Measurements from ENCODE around the gene ADARB1. TPM values are rescaled to one million over a fixed set of nuclear protein-coding genes. Genes with fewer than 3 reads are reported as not detected.

Gene ADARB1
- polyA plus RNA-seq, 3 donors, result 0.40 to 2.6 (median 1.0) TPM

DNA sequence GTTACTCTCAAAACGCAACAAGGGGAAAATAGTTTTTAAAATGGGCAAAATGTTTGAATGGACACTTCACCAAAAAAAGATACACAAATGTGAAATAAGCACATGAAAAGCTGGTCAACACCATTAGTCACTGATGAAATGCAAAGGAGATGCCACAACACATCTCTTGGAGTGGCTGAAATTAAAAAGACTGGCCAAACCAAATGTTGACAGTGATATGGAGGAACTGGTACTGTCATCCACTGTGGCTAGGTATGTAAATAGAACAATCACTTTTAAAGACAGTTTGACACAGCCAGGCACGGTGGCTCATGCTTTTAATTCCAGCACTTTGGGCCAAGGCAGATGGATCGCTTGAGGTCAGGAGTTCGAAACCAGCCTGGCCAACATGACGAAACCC lies 122.2 kb downstream of the ADARB1 start:
- Mint-ChIP-seq H3K27ac (peak overlapping the region in 1 of 7 donors; percentile 66), H3K27me3 (ENCODE audit: low read depth in 3 of 3) (peaks cover 0 to 6% (median 0%) of the 10 kb centered on the region in 3 donors), H3K9me3 (no peaks in the 10 kb centered on the region), H3K4me3 (no peak overlapping the region), H3K4me1 (peaks cover 11% of the 10 kb centered on the region), H3K36me3 (peaks cover 3 to 10% of the 10 kb centered on the region in 2 donors)
- no peaks in the 10 kb centered on the region for H3K36me3 ChIP-seq (replicated peaks in 1 of 2; ENCODE audit: control insufficient read depth in 1 of 2, insufficient read depth in 2 of 2, low read length in 2 of 2)
- no peak overlapping the region for H3K4me3 ChIP-seq (replicated peaks in 1 of 3; ENCODE audit: low read depth in 2 of 3, low read length in 3 of 3)
- no peaks in the 10 kb centered on the region for H3K9me3 ChIP-seq (replicated peaks in 1 of 2; ENCODE audit: control insufficient read depth in 1 of 2, insufficient read depth in 1 of 2, low read length in 2 of 2)
- no peak for DNase-seq
- no peaks in the 10 kb centered on the region for H3K79me2 ChIP-seq (ENCODE audit: insufficient read depth, low read length)
- 95% methylated on average over 4 of the region's 5 CpGs for WGBS (ENCODE audit: insufficient coverage)
- H3K4me1 ChIP-seq (ENCODE audit: control insufficient read depth in 1 of 2, insufficient read depth in 2 of 2, low read length in 2 of 2), result peaks cover 2 to 9% of the 10 kb centered on the region in 2 donors
- no peak overlapping the region for H3K9ac ChIP-seq (ENCODE audit: insufficient read depth, low read length, poor library complexity, severe bottlenecking)
- no peaks in the 10 kb centered on the region for H4K20me1 ChIP-seq (ENCODE audit: insufficient read depth, low read length)
- no peak overlapping the region for H3K27ac ChIP-seq (ENCODE audit: low read depth in 1 of 2, low read length in 2 of 2)
- no peak overlapping the region for H2AFZ ChIP-seq (ENCODE audit: insufficient read depth, low read depth, low read length, poor library complexity, severe bottlenecking)
- H3K4me2 ChIP-seq (replicated peaks; ENCODE audit: extremely low read depth, low read length, poor library complexity, severe bottlenecking), result no peak overlapping the region
- TF ChIP-seq, protein P1, sequence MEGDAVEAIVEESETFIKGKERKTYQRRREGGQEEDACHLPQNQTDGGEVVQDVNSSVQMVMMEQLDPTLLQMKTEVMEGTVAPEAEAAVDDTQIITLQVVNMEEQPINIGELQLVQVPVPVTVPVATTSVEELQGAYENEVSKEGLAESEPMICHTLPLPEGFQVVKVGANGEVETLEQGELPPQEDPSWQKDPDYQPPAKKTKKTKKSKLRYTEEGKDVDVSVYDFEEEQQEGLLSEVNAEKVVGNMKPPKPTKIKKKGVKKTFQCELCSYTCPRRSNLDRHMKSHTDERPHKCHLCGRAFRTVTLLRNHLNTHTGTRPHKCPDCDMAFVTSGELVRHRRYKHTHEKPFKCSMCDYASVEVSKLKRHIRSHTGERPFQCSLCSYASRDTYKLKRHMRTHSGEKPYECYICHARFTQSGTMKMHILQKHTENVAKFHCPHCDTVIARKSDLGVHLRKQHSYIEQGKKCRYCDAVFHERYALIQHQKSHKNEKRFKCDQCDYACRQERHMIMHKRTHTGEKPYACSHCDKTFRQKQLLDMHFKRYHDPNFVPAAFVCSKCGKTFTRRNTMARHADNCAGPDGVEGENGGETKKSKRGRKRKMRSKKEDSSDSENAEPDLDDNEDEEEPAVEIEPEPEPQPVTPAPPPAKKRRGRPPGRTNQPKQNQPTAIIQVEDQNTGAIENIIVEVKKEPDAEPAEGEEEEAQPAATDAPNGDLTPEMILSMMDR (IDR thresholded peaks at IDR 0.05), result no peak
- intact Hi-C loops (cut with micrococcal nuclease), result no loop called here
- H3K27me3 ChIP-seq (ENCODE audit: control insufficient read depth in 2 of 2, insufficient read depth in 2 of 2, low read length in 2 of 2), result no peaks in the 10 kb centered on the region

- Histone ChIP-seq H3K4me2 (replicated peaks; ENCODE audit: extremely low read depth, low read length, poor library complexity, severe bottlenecking) (no peak overlapping the region), H3K27me3 (ENCODE audit: control insufficient read depth in 2 of 2, insufficient read depth in 2 of 2, low read length in 2 of 2) (no peaks in the 10 kb centered on the region), H3K79me2 (ENCODE audit: insufficient read depth, low read length) (no peaks in the 10 kb centered on the region), H3K9ac (ENCODE audit: insufficient read depth, low read length, poor library complexity, severe bottlenecking) (no peak overlapping the region), H3K9me3 (replicated peaks in 1 of 2; ENCODE audit: control insufficient read depth in 1 of 2, insufficient read depth in 1 of 2, low read length in 2 of 2) (no peaks in the 10 kb centered on the region), H3K36me3 (replicated peaks in 1 of 2; ENCODE audit: control insufficient read depth in 1 of 2, insufficient read depth in 2 of 2, low read length in 2 of 2) (no peaks in the 10 kb centered on the region), H3K27ac (ENCODE audit: low read depth in 1 of 2, low read length in 2 of 2) (no peak overlapping the region), H2AFZ (ENCODE audit: insufficient read depth, low read depth, low read length, poor library complexity, severe bottlenecking) (no peak overlapping the region), H3K4me1 (ENCODE audit: control insufficient read depth in 1 of 2, insufficient read depth in 2 of 2, low read length in 2 of 2) (peaks cover 2 to 9% of the 10 kb centered on the region in 2 donors), H4K20me1 (ENCODE audit: insufficient read depth, low read length) (no peaks in the 10 kb centered on the region), H3K4me3 (replicated peaks in 1 of 3; ENCODE audit: low read depth in 2 of 3, low read length in 3 of 3) (no peak overlapping the region)
- intact Hi-C loops (cut with micrococcal nuclease), result no loop called here
- peaks cover 9% of the 10 kb centered on the region in 2 donors for H3K36me3 Mint-ChIP-seq
- H3K4me3 Mint-ChIP-seq, result no peak overlapping the region
- TF ChIP-seq, protein P1 (IDR thresholded peaks at IDR 0.05), result no peak
- H3K9me3 Mint-ChIP-seq, result no peaks in the 10 kb centered on the region
- peak overlapping the region in 2 of 7 donors; percentile 50 to 63 for H3K27ac Mint-ChIP-seq
- H3K27me3 Mint-ChIP-seq (ENCODE audit: low read depth in 3 of 3), result peaks cover 0 to 6% (median 3%) of the 10 kb centered on the region in 3 donors
- WGBS (ENCODE audit: insufficient coverage), result 89% methylated on average over 4 of the region's 7 CpGs
- H3K4me1 Mint-ChIP-seq, result peaks cover 11% of the 10 kb centered on the region
- DNase-seq, result no peak
Measured at GRCh38 chr21:45199201-45199600, 124.8 kb downstream of the ADARB1 start.

All from CD14-positive monocyte (primary cell).